Osteoblast (primary cell): ENCODE measurements around the gene RPS14. TPM values are rescaled to one million over a fixed set of nuclear protein-coding genes. Genes with fewer than 3 reads are reported as not detected.
A peak's percentile ranks its signal among the peaks of the same experiment; 100 is the strongest.

Source experiments
- DNase-seq: peaks from one replicate; pipeline ENCODE4 v3.0.0; 2011; ENCODE audit warnings: low spot score, mixed read lengths; ENCODE audit not compliant: insufficient read length; ENCODE audit errors: missing footprints
- H2AFZ ChIP-seq: 2 replicates; pipeline ENCODE4 v1.6.0; 2011; ENCODE audit warnings: mild to moderate bottlenecking, low read length
- H3K27ac ChIP-seq: 2 replicates; pipeline ENCODE4 v1.5.1; 2011; ENCODE audit warnings: mild to moderate bottlenecking, low read depth, low read length, moderate library complexity
- H3K27me3 ChIP-seq: 2 replicates; pipeline ENCODE4 v1.6.0; 2012; ENCODE audit warnings: mild to moderate bottlenecking, control low read depth, inconsistent platforms, low read length, moderate library complexity; ENCODE audit not compliant: insufficient read depth
- H3K36me3 ChIP-seq: 2 replicates; pipeline ENCODE4 v1.5.1; 2011; ENCODE audit warnings: mild to moderate bottlenecking, low read length, control low read depth, moderate library complexity; ENCODE audit not compliant: insufficient read depth
- H3K4me1 ChIP-seq: 2 replicates; pipeline ENCODE4 v1.5.1; 2011; ENCODE audit warnings: mild to moderate bottlenecking, low read length, control low read depth, moderate library complexity; ENCODE audit not compliant: insufficient read depth
- H3K4me2 ChIP-seq: 2 replicates; pipeline ENCODE4 v1.6.0; 2011; ENCODE audit warnings: mild to moderate bottlenecking, low read length; ENCODE audit not compliant: insufficient read depth
- H3K4me3 ChIP-seq: fragments of 200-600 bp; sonication (generic); 3 replicates; pipeline ENCODE4 v1.5.1; 2012; ENCODE audit warnings: mild to moderate bottlenecking, low read length, inconsistent platforms; ENCODE audit not compliant: insufficient read depth
- H3K79me2 ChIP-seq: 2 replicates; pipeline ENCODE4 v1.6.0; 2012; ENCODE audit warnings: mild to moderate bottlenecking, low read length, control low read depth, inconsistent platforms; ENCODE audit not compliant: insufficient read depth
- H3K9me3 ChIP-seq: 2 replicates; pipeline ENCODE4 v1.5.1; 2011; ENCODE audit warnings: low read depth, low read length, control low read depth
- H4K20me1 ChIP-seq: 2 replicates; pipeline ENCODE4 v1.6.0; 2012; ENCODE audit warnings: mild to moderate bottlenecking, low read length, control low read depth; ENCODE audit not compliant: insufficient read depth
- CTCF ChIP-seq: IDR thresholded peaks from 2 replicates; pipeline ENCODE4 v1.5.1; 2011; ENCODE audit warnings: mild to moderate bottlenecking, low read depth, low read length, moderate library complexity; ENCODE audit errors: extremely low read depth
- total RNA-seq: library from RNA; depleted of rRNA; stranded (reverse); fragments of >200 nt; gene quantifications from 2 replicates; pipeline ENCODE4 v1.2.3, GENCODE V29; 2012

The RPS14 gene
- 1,720 and 2,211 TPM in 2 replicates for total RNA-seq

GRCh38 chr5:150449517-150450339, at the start of gene RPS14:
Gene RPS14 (minus strand): TSS chr5:150449739. CDS start chr5:150447733, 2,006 bp downstream.
- Histone ChIP-seq H3K27me3 (no peaks in the 10 kb centered on the region), H3K36me3 (peaks cover 36% of the 10 kb centered on the region), H3K4me3 (peak within 1 kb of the TSS; percentile 81), H3K4me1 (peaks cover 22% of the 10 kb centered on the region), H3K27ac (peak within 1 kb of the TSS; percentile 98), H3K9me3 (no peaks in the 10 kb centered on the region), H3K4me2 (peak within 1 kb of the TSS; percentile 96), H3K79me2 (peaks cover 44% of the 10 kb centered on the region), H2AFZ (peak within 1 kb of the TSS; percentile 95), H4K20me1 (peaks cover 47% of the 10 kb centered on the region)
- TF ChIP-seq CTCF, result peak; percentile 93
- peak; percentile 98 for DNase-seq

- Histone ChIP-seq H3K4me2 (peak overlapping the region; percentile 76), H4K20me1 (peaks cover 38% of the 10 kb centered on the region), H3K4me1 (peaks cover 77% of the 10 kb centered on the region), H2AFZ (no peak overlapping the region), H3K27me3 (no peaks in the 10 kb centered on the region), H3K4me3 (peak overlapping the region; percentile 55), H3K79me2 (peaks cover 93% of the 10 kb centered on the region), H3K27ac (peak overlapping the region; percentile 94), H3K36me3 (peaks cover 47% of the 10 kb centered on the region), H3K9me3 (no peaks in the 10 kb centered on the region)
- TF ChIP-seq CTCF, result no peak
- peak; percentile 17 for DNase-seq
Observed at GRCh38 chr5:150498971-150499370, 49.4 kb upstream of the RPS14 start.

- H3K9me3 ChIP-seq, result no peaks in the 10 kb centered on the region
- no peak overlapping the region for H2AFZ ChIP-seq
- H3K27ac ChIP-seq, result peak overlapping the region; percentile 94
- peak; percentile 55 for DNase-seq
- peaks cover 34% of the 10 kb centered on the region for H4K20me1 ChIP-seq
- peak overlapping the region; percentile 55 for H3K4me3 ChIP-seq
- peak overlapping the region; percentile 76 for H3K4me2 ChIP-seq
- no peak for TF ChIP-seq CTCF
- H3K27me3 ChIP-seq, result no peaks in the 10 kb centered on the region
- peaks cover 73% of the 10 kb centered on the region for H3K4me1 ChIP-seq
- peaks cover 93% of the 10 kb centered on the region for H3K79me2 ChIP-seq
- H3K36me3 ChIP-seq, result peaks cover 47% of the 10 kb centered on the region
Observed at GRCh38 chr5:150498501-150498900, 49.0 kb upstream of the RPS14 start.

GRCh38 chr5:150497989-150498317, 48.4 kb upstream of the RPS14 start:
- no peak for TF ChIP-seq CTCF
- H3K4me3 ChIP-seq, result peak overlapping the region; percentile 55
- peaks cover 71% of the 10 kb centered on the region for H3K4me1 ChIP-seq
- no peak for DNase-seq
- peak overlapping the region; percentile 94 for H3K27ac ChIP-seq
- peaks cover 35% of the 10 kb centered on the region for H4K20me1 ChIP-seq
- peaks cover 91% of the 10 kb centered on the region for H3K79me2 ChIP-seq
- no peaks in the 10 kb centered on the region for H3K27me3 ChIP-seq
- H3K9me3 ChIP-seq, result no peaks in the 10 kb centered on the region
- H3K4me2 ChIP-seq, result peak overlapping the region; percentile 76
- H3K36me3 ChIP-seq, result peaks cover 47% of the 10 kb centered on the region
- no peak overlapping the region for H2AFZ ChIP-seq
